GM21717 (cell line): Measurements from ENCODE around the gene IDE.
"Not testable (repeated sequence)": the region's sequence is repeated elsewhere in the genome, so short reads cannot be mapped to it uniquely, and the experiment has no call there.

Source experiments
- ATAC-seq: cut with Tn5 transposase; IDR thresholded peaks from one replicate; pipeline ENCODE4 v1.9.1; 2021; ENCODE audit warnings: mild to moderate bottlenecking, moderate library complexity; ENCODE audit not compliant: unreplicated experiment

IDE gene

GRCh38 chr10:92573798-92574547, at the start of gene IDE:
Gene IDE, minus strand, starts transcription at chr10:92574093. Its CDS starts 74 bp downstream, at chr10:92574019.
- peak; percentile 60 for ATAC-seq

- no peak for ATAC-seq
Observed at GRCh38 chr10:92619368-92619767, 45.5 kb upstream of the IDE start.

- no peak for ATAC-seq
Observed at GRCh38 chr10:92615515-92615914, 41.6 kb upstream of the IDE start.

- ATAC-seq: no peak
Observed at GRCh38 chr10:92604841-92605240, 30.9 kb upstream of the IDE start.

GRCh38 chr10:92598321-92598720, 24.4 kb upstream of the IDE start:
- no peak for ATAC-seq

GRCh38 chr10:92595505-92595904, 21.6 kb upstream of the IDE start:
- no peak for ATAC-seq

GRCh38 chr10:92593619-92594588, 20.0 kb upstream of the IDE start:
- ATAC-seq: no peak

- peak; percentile 67 for ATAC-seq
Observed at GRCh38 chr10:92592761-92593618, 19.1 kb upstream of the IDE start, which contains the start of gene KIF11. Gene KIF11, plus strand, starts transcription at chr10:92593130. Its CDS starts 246 bp downstream, at chr10:92593376.

GRCh38 chr10:92591550-92592022, 17.7 kb upstream of the IDE start:
- peak; percentile 78 for ATAC-seq

- peak; percentile 4 for ATAC-seq
Observed at GRCh38 chr10:92590623-92591549, 17.0 kb upstream of the IDE start.

- ATAC-seq: not testable (repeated sequence)
Observed at GRCh38 chr10:92582347-92582746, 8.5 kb upstream of the IDE start.

GRCh38 chr10:92575961-92576360, 2.1 kb upstream of the IDE start:
- no peak for ATAC-seq

- ATAC-seq: peak; percentile 13
Observed at GRCh38 chr10:92574548-92575261, 812 bp upstream of the IDE start.

- peak; percentile 22 for ATAC-seq
Observed at GRCh38 chr10:92573091-92573797, 649 bp downstream of the IDE start.

- ATAC-seq: no peak
Observed at GRCh38 chr10:92572362-92573090, 1.4 kb downstream of the IDE start.

- ATAC-seq: no peak
Observed at GRCh38 chr10:92571649-92572048, 2.2 kb downstream of the IDE start.

GRCh38 chr10:92569663-92570062, 4.2 kb downstream of the IDE start:
- not testable (repeated sequence) for ATAC-seq

- ATAC-seq: no peak
Observed at GRCh38 chr10:92569071-92569470, 4.8 kb downstream of the IDE start.
